ENCODE measurements around the gene ZNF581. TPM values are rescaled to one million over a fixed set of nuclear protein-coding genes. Genes with fewer than 3 reads are reported as not detected.

The ZNF581 gene
- total RNA-seq, 1 experiment from 2014 or later, result 7.3 TPM

DNA sequence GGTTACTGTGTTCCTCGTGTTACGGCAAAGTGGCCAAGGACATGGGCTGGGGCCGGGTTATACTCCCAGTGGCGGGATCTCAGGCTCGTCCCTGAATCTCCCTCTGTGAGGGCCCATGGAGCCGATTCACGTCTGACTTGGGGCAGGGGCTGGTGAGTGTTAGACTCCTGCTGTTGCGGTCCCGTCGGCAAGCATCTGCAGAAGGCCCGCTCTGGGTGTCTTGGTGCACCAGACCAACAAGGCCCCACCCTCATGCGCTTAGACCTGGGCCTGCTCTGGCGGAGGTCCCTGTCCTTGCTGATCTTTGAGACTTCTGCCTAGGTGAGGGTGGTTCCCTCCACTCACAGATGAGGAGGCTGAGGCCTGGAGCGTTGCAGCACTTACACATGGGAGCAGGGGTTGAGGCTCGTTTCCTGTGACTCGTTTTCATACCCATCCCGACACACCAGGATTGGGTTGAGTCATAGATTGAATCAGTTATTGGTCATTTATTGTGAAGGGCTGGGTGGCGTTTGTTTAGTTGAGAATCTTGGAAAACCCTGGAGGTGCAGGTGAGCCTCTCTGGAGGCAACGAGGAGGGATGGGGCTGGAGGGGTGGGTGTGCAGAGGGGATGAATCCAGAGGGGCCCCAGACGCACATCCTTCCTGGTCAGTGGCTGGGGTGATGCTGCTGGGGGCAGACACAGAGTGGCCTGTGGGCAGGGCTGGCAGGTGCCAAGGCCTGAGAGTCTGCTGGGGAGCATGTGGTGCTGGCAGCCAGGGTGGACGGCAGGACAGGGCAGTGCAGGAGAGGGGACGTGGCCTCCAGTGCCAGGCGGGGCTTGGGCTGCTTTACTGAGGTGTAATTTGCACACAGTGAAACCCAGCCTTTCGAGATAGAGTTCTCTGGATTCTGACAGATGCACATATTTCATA, 36.2 kb downstream of the ZNF581 start:
- no peak for DNase-seq (ENCODE audit: low spot score)

DNA sequence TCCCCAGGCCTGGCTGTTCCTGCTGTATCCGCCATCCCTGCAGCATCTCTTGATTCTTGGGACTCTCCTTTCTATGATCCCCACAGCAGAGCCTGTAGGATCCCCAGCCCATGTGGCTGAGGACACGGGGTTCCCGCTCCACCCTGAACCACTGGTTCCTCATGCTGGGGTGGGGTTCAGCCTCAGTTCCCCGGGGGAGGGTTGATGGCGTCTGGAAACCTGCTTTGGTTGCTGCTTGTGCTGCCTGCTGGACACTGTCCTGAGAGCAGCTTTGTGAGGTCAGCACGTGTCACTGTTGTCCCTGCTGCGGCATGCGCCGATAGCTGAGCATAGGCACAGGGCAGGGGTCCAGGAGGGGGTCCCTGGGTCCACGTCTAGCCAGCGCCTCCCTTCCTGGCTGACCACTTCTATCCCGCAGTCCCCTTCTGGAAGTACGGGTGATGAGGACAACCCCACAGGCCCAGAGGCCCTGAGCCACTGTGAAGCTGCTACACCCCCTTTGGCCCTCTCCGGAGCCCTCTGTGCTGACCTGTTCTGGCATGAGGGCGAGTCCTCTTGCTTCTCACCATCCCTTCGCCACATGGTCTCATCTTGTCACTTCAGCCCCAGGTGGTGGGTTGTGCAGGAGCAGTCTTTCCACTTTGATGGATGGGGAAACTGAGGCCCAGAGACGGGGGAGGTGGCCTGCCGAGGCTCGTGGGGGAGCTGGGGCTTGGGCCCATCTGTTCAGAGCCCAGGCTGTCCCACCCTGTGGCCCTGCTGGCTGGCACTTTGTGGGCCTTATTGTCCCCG, 37.1 kb downstream of the ZNF581 start:
- no peak for DNase-seq (ENCODE audit: low spot score)

- DNase-seq (ENCODE audit: low spot score), result no peak
These were observed 38.0 kb downstream of the ZNF581 start for GRCh38 chr19:55681131-55682092.

DNA sequence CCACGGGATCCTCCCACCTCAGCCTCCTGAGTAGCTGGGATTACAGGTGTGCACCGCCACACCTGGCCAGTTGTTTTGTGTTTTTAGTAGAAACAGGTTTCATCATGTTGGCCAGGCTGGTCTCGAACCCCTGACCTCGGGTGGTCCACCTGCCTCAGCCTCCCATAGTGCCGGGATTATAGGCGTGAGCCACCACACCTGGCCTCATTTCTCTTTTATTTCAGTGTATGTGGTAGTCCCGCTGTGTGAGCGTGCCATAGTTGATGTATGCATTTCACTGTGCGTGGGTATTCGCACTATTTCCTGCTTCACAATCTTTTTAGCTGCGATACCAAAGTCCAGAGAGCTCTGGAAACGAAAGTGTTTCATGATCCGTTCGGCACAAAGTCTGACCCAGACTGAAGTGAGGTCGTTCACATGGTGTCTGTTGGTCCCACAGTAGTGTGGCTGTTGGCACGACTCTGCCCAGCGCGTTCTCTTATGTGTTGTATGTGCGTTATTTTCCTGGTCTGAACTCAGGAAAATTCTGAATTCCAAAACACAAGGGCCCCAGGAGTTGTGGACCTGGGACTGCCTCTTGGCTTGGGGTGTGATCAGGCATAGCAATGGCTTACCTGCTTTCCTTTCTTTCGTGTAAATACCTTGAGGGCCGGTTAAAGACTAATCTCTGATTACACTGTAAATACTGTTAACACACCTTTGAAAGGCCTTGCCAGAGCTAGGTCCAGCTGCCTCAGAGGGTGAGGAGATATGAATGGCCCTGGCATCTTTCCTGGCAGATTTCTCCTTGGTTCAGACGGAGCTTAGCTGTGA, 40.2 kb downstream of the ZNF581 start:
- DNase-seq (ENCODE audit: low spot score), result no peak

GRCh38 chr19:55684946-55685681, 41.7 kb downstream of the ZNF581 start:
- no peak for DNase-seq (ENCODE audit: low spot score)

GRCh38 chr19:55685776-55686175, 42.3 kb downstream of the ZNF581 start:
- DNase-seq (ENCODE audit: low spot score), result no peak

GRCh38 chr19:55686311-55687050, 43.0 kb downstream of the ZNF581 start:
- no peak for DNase-seq (ENCODE audit: low spot score)

DNA sequence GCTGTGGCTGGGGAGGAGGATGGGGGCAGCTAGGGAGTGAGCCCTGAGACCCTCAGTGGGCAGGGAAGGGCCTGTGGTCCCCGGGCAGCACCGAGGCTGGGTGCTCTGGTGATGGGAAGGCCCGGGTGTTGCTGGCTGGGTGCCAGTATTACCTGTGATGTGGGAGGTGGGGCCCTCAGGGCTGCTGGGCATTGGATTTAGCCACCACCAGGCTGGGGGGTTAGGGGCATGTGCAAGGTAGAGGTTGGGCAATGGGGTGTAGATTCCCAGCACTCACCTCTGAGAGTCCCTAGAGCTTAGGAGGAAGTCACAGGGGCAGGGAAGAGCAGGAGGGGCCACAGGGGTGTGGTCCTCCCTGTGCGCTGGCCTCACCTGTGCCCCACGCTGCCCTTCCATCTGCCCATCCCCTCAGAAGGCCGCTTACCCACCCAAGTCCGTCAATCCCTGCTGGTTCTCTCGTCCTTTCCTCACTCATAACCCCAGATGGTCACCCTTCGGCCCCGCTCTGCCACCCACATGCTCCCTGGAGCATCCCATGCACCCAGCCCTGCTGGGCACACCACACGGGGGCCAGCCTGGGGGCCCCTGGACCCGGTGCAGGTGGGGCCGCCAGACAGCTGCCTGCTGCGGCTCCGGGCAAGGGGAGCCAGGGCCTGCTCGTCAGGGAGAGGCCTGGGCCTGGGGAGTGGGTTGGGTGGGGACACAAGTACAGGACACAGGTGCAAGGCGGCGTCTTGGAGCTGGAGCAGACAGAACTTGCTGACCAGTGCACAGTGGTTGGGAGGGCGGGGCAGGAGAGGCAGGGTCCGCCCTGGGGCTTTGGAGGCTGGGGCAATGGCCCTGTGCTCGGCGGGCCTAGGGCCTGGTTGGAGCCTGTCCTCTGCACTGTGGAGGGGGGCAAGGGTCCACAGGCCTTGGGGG, 44.1 kb downstream of the ZNF581 start:
- no peak for DNase-seq (ENCODE audit: low spot score)

DNA sequence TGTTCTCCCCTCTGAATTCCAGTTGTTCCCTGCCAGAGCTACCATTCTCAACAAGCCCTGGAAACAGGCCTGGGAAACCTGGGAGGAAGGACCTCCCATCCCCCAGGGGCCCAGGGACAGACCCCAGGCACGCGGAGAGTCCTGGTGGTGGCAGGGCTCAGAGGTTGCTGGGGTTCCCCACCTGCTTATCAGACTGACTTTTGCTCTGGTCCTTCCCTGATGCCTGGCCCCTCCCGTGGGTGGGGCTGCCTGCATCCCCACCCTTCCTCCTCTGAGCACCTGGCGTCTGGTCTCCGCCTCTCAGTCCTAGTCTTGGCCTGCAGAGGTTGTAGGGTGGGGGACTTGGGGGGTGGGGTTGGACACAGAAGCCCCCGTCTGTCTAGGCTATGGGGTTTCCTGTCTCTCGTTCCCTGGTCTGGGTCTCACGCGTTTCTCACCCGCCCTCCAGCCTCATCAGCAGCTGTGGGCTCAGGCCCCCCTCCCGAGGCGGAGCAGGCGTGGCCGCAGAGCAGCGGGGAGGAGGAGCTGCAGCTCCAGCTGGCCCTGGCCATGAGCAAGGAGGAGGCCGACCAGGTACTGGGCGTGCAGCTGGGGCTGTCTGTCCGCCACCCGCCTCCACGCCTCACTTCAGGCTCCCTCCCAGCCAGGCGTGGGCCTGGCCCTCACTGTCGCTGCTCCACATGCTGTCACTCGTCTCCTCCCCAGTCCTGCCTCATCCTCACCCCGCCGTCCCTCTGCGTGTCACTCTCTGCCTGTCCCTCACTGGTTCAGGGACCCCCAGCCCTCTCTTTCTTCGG, 45.2 kb downstream of the ZNF581 start:
- DNase-seq (ENCODE audit: low spot score), result no peak

- DNase-seq (ENCODE audit: low spot score), result no peak
These were observed 46.1 kb downstream of the ZNF581 start for GRCh38 chr19:55689411-55690108.

DNA sequence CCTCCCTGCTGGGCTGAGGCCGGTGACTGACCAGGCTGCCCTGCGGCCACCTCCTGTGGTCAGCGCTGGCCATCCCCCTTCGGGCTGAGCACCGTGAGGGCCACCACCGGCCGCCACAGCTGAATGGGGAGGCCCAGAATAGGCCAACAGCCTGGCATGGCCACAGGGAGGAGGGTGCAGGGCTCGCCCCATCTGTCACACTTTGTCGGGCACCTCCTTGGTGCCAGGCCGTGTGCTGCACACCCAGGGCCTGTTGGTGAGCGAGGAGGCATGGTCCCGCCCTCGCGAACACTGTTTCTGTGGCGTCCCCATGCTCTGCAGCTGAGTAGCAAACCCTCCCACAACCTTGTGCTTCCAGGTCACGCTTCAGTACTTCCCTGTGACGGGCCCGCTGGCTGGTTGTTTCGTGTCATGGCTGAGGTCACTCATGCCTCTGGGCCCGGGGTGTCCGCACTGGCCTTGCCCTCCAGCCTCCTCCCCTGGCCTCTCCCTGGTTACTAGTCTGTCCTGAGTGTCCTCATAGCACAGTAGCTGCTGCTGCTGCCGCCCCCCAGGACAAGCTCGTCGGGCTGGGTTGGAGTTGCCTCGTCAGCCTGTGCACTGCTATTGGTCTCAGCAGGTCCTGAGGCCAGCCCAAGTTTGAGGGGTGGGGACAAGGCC, 46.8 kb downstream of the ZNF581 start:
- no peak for DNase-seq (ENCODE audit: low spot score)

DNA sequence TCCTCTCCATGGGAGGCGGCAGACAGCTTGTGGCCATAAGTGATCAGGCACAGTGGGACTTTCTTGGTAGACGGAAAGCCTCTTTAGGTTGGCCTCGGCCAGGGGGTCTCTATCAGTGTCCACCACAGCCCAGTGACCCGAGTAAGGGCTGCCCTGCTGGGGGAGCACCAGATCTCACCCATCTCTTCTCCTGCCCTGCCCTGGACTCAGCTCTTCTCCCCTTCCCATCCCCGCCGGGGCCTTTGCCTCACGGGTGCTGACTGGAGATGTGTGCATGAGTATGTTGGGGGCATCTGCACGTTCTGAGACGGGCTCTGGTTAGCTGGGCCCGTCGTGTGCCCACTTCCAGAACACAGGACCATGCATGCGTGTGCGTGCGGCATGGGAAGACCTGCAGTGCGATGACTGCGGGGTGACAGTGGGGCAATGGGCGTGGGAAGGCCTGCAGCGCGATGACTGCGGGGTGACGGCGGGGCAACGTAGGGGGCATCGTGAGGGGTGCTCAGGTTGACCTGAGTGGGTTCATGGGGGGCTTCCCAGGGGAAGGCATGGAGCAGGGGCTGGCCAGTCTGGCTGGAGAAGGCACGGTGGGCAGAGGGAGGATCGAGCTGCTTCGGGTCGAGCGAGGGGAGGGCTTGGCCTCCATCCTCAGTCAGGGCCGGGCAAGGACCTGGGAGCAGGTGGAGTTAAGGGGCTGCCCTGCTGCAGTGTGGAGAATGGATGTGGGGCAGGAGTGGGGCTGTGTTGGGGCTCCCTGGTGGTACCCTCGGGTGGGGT, 47.5 kb downstream of the ZNF581 start:
- no peak for DNase-seq (ENCODE audit: low spot score)

- no peak for DNase-seq (ENCODE audit: low spot score)
These were observed 48.4 kb downstream of the ZNF581 start for GRCh38 chr19:55691561-55692481.

GRCh38 chr19:55692681-55693081, 49.2 kb downstream of the ZNF581 start:
- DNase-seq (ENCODE audit: low spot score), result no peak

Measured in A172 (cell line).